Activated naive CD8-positive, alpha-beta T cell treated with anti-CD3 and anti-CD28 coated beads for 36 hours (primary cell): Measurements from ENCODE around the gene SHBG. TPM values are rescaled to one million over a fixed set of nuclear protein-coding genes. Genes with fewer than 3 reads are reported as not detected.

Experiments
- DNase-seq: peaks from one replicate; pipeline ENCODE4 v3.0.0; 2021
- H3K27ac Mint-ChIP-seq: one replicate; pipeline ENCODE4 v1.8.0; 2022; ENCODE audit warnings: mild to moderate bottlenecking, moderate library complexity, mixed read lengths
- H3K27me3 Mint-ChIP-seq: one replicate; pipeline ENCODE4 v1.8.0; 2022; ENCODE audit warnings: mild to moderate bottlenecking, mixed read lengths
- H3K36me3 Mint-ChIP-seq: one replicate; pipeline ENCODE4 v1.8.0; 2021; ENCODE audit warnings: mild to moderate bottlenecking, mixed read lengths
- H3K4me1 Mint-ChIP-seq: one replicate; pipeline ENCODE4 v1.8.0; 2021; ENCODE audit warnings: mixed read lengths
- H3K4me3 Mint-ChIP-seq: one replicate; pipeline ENCODE4 v1.8.0; 2022; ENCODE audit warnings: mild to moderate bottlenecking, moderate library complexity, mixed read lengths
- H3K9me3 Mint-ChIP-seq: one replicate; pipeline ENCODE4 v1.8.0; 2022; ENCODE audit warnings: mixed read lengths
- total RNA-seq, 2 experiments: library from RNA; stranded (reverse); gene quantifications; one replicate each; pipeline ENCODE4 v1.2.3, GENCODE V29; 2021

The SHBG gene
- total RNA-seq, 2 experiments from 2014 or later = not detected

GRCh38 chr17:7651665-7652387 is 21.9 kb downstream of the SHBG start:
- peaks cover 13% of the 10 kb centered on the region for H3K4me1 Mint-ChIP-seq
- no peaks in the 10 kb centered on the region for H3K9me3 Mint-ChIP-seq
- no peak overlapping the region for H3K4me3 Mint-ChIP-seq
- no peak overlapping the region for H3K27ac Mint-ChIP-seq
- no peaks in the 10 kb centered on the region for H3K36me3 Mint-ChIP-seq
- no peak for DNase-seq
- peaks cover 31% of the 10 kb centered on the region for H3K27me3 Mint-ChIP-seq

DNA sequence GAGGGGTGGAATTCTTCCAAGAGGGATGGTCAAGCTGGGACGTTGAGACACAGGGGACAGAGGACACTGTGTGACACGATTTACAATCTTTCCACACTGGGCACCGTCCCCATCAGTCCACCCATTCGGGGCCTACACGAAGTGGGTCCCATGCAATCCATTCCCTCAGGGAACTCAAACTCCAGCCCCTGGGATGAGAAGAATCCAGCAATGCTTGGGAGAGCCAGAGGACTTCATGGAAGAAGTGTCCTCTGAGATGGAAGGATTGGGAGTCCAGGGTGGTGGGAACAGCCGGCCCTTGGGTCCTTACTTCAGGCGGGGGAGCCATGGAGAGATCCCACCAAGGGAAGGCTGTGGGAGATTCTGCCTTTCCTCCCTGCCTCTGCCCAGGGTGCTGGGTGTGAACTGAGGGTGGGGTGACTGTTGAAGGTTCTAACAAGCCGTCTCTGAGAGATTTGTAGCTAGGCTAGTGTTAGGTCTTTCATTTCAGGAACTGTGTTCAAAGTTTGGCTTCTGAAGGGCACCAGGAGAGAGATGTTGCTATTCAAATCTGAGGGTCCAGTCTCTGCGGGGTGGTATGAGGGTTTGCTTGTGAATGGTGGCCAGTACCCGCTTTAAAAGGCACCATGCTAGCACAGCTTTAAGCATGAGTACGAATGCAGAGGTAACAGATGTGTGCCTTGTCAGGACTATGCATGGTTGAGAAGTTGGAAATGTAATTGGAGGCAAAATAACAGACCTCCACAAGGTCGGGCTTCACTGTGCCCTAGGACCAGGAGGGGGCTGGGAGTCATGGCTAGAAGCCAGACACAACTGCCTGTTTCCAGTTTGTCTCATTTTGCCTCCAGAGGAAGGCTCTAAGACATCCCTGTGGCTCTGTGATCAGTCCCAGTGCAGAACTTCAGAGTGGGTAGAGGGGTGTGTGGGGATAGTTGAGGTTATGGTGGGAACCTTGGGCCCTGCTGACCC is 22.7 kb downstream of the SHBG start:
- Mint-ChIP-seq H3K36me3 (no peaks in the 10 kb centered on the region), H3K4me3 (no peak overlapping the region), H3K27ac (no peak overlapping the region), H3K27me3 (peaks cover 31% of the 10 kb centered on the region), H3K9me3 (no peaks in the 10 kb centered on the region), H3K4me1 (peaks cover 13% of the 10 kb centered on the region)
- DNase-seq = no peak

DNA sequence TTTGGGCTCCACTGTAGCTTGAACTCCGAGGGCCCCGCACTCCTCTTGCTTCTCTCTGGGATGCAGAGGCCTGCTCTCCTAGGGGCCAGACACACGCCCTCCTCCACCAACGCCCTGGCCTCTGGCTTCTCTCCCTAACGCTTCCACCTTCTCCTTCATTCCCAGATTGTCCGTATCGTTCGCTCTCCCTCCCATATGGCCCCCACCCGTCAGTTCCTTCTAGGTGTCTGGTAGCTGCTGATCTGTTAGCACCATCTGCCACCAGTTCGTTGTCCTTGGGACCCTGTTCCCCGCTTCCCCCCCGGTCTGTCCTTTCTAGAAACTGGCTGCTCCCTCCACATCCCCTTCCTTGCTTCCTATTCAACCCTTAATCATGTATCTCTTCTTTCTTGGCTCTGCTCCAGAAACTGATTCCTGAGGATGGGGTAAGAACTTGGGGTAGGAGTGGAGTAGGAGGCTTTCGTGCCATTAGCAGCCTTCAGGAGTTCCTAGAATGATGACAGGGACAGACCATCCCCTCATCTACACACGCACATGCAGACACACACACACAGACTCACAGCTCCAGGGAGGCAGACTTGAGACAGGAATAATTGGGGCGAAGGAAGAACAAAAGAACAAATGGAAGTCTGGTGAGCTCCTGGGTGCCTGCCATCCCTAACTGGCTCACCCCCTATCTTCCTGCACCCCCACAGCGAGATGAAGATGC is 25.1 kb downstream of the SHBG start:
- DNase-seq = no peak
- no peak overlapping the region for H3K27ac Mint-ChIP-seq
- no peak overlapping the region for H3K4me3 Mint-ChIP-seq
- H3K4me1 Mint-ChIP-seq = peaks cover 10% of the 10 kb centered on the region
- no peaks in the 10 kb centered on the region for H3K9me3 Mint-ChIP-seq
- no peaks in the 10 kb centered on the region for H3K36me3 Mint-ChIP-seq
- peaks cover 20% of the 10 kb centered on the region for H3K27me3 Mint-ChIP-seq

DNA sequence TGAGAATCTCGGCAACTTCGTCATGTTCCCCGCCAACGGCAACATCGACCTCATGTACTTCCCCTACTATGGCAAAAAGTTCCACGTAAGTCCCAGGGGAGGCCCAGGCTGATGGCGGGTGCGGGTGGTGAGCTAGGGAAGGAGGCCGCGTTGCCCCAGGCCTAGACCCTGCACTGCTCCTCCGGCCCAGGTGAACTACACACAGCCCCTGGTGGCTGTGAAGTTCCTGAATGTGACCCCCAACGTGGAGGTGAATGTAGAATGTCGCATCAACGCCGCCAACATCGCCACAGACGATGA is 25.6 kb downstream of the SHBG start:
- H3K27ac Mint-ChIP-seq = no peak overlapping the region
- H3K27me3 Mint-ChIP-seq = peaks cover 15% of the 10 kb centered on the region
- H3K36me3 Mint-ChIP-seq = no peaks in the 10 kb centered on the region
- no peaks in the 10 kb centered on the region for H3K9me3 Mint-ChIP-seq
- no peak overlapping the region for H3K4me3 Mint-ChIP-seq
- no peak for DNase-seq
- peaks cover 5% of the 10 kb centered on the region for H3K4me1 Mint-ChIP-seq

DNA sequence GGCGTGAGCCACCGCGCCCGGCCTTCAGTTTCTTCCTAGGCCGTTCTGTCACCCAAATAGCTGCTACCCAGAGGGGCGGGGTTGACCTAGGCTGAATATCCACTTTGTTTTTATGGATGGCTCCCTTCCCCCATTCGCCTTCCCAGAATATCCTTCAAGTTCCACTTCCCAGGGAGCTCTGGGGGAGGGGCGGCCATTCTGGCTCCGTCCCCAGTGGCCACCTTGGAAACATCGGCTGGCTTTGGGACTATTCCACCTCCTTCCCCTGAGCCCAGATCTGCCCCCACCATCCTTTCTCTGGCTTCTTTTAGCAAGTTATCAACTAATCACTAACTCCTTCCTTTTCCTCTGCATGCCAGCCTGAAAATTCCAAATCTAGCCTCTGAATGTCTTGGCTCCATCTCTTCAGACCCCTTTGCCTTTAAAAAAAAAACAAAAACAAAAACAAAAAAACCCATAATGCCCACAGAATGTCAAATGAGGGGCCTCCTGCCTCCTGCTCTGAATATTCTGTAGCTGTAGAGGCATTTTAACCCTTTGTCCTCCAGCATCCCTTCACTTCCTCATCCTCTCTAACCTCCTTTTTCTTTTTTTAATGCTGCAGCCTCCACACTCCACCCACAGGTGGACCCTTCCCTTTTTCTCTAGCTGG is 27.1 kb downstream of the SHBG start:
- no peaks in the 10 kb centered on the region for H3K4me1 Mint-ChIP-seq
- no peak overlapping the region for H3K4me3 Mint-ChIP-seq
- H3K36me3 Mint-ChIP-seq = no peaks in the 10 kb centered on the region
- no peak overlapping the region for H3K27ac Mint-ChIP-seq
- peaks cover 4% of the 10 kb centered on the region for H3K27me3 Mint-ChIP-seq
- H3K9me3 Mint-ChIP-seq = no peaks in the 10 kb centered on the region
- no peak for DNase-seq

- Mint-ChIP-seq H3K36me3 (peaks cover 14% of the 10 kb centered on the region), H3K9me3 (no peaks in the 10 kb centered on the region), H3K27ac (no peak overlapping the region), H3K4me3 (no peak overlapping the region), H3K27me3 (no peaks in the 10 kb centered on the region), H3K4me1 (no peaks in the 10 kb centered on the region)
- no peak for DNase-seq
Measured at GRCh38 chr17:7667656-7668406, 37.9 kb downstream of the SHBG start.

DNA sequence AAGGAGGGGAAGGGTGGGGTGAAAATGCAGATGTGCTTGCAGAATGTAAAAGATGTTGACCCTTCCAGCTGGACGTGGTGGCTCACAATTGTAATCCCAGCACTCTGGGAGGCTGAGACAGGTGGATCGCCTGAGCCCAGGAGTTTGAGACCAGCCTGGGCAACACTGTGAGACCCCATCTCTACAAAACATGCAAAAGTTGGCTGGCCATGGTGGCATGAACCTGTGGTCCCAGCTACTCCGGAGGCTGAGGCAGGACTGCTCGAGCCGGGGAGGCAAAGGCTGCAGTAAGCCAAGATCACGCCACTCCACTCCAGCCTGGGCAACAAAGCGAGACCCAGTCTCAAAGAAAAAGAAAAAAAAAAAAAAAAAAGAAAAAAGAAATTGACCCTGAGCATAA is 38.5 kb downstream of the SHBG start:
- H3K4me3 Mint-ChIP-seq = no peak overlapping the region
- peaks cover 3% of the 10 kb centered on the region for H3K9me3 Mint-ChIP-seq
- H3K27ac Mint-ChIP-seq = no peak overlapping the region
- H3K27me3 Mint-ChIP-seq = no peaks in the 10 kb centered on the region
- H3K36me3 Mint-ChIP-seq = peaks cover 20% of the 10 kb centered on the region
- no peaks in the 10 kb centered on the region for H3K4me1 Mint-ChIP-seq
- no peak for DNase-seq

DNA sequence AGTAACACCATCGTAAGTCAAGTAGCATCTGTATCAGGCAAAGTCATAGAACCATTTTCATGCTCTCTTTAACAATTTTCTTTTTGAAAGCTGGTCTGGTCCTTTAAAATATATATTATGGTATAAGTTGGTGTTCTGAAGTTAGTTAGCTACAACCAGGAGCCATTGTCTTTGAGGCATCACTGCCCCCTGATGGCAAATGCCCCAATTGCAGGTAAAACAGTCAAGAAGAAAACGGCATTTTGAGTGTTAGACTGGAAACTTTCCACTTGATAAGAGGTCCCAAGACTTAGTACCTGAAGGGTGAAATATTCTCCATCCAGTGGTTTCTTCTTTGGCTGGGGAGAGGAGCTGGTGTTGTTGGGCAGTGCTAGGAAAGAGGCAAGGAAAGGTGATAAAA is 43.3 kb downstream of the SHBG start:
- Mint-ChIP-seq H3K27me3 (no peaks in the 10 kb centered on the region), H3K36me3 (peaks cover 37% of the 10 kb centered on the region), H3K4me3 (no peak overlapping the region), H3K9me3 (peaks cover 9% of the 10 kb centered on the region), H3K4me1 (no peaks in the 10 kb centered on the region), H3K27ac (no peak overlapping the region)
- DNase-seq = peak; percentile 28

- H3K27ac Mint-ChIP-seq = no peak overlapping the region
Measured at GRCh38 chr17:7674934-7675333, 45.0 kb downstream of the SHBG start.

GRCh38 chr17:7676533-7676932 is 46.6 kb downstream of the SHBG start:
- Mint-ChIP-seq H3K4me3 (no peak overlapping the region), H3K36me3 (peaks cover 32% of the 10 kb centered on the region), H3K4me1 (peaks cover 2% of the 10 kb centered on the region), H3K9me3 (peaks cover 9% of the 10 kb centered on the region), H3K27ac (no peak overlapping the region), H3K27me3 (no peaks in the 10 kb centered on the region)
- DNase-seq = no peak

More at GRCh38 chr17:7674934-7675333, 45.0 kb downstream of the SHBG start:
- Mint-ChIP-seq H3K4me1 (peaks cover 2% of the 10 kb centered on the region), H3K36me3 (peaks cover 37% of the 10 kb centered on the region), H3K4me3 (no peak overlapping the region), H3K27me3 (no peaks in the 10 kb centered on the region), H3K9me3 (peaks cover 9% of the 10 kb centered on the region)
- no peak for DNase-seq

GRCh38 chr17:7677388-7678067 is 47.6 kb downstream of the SHBG start:
- peaks cover 9% of the 10 kb centered on the region for H3K9me3 Mint-ChIP-seq

More at GRCh38 chr17:7677388-7678067, 47.6 kb downstream of the SHBG start:
- H3K4me3 Mint-ChIP-seq = no peak overlapping the region
- peaks cover 2% of the 10 kb centered on the region for H3K4me1 Mint-ChIP-seq
- H3K27ac Mint-ChIP-seq = peak overlapping the region; percentile 28
- no peak for DNase-seq
- H3K36me3 Mint-ChIP-seq = peaks cover 29% of the 10 kb centered on the region
- H3K27me3 Mint-ChIP-seq = no peaks in the 10 kb centered on the region
